AG10803 (cell line): ENCODE measurements around the gene CENPM.

Experiments used
- DNase-seq: peaks from one replicate; pipeline ENCODE4 v3.0.0; 2010; ENCODE audit warnings: low read depth
- H3K4me3 ChIP-seq: 2 replicates; pipeline ENCODE4 v1.5.1; 2011; ENCODE audit warnings: mild to moderate bottlenecking, low read length, control low read depth
- TF ChIP-seq, protein P1 (sequence below): conservative IDR thresholded peaks from 2 replicates; pipeline ENCODE4 v1.5.1; 2011; ENCODE audit warnings: mild to moderate bottlenecking, low read length, control low read depth, inconsistent platforms

CENPM gene

DNA sequence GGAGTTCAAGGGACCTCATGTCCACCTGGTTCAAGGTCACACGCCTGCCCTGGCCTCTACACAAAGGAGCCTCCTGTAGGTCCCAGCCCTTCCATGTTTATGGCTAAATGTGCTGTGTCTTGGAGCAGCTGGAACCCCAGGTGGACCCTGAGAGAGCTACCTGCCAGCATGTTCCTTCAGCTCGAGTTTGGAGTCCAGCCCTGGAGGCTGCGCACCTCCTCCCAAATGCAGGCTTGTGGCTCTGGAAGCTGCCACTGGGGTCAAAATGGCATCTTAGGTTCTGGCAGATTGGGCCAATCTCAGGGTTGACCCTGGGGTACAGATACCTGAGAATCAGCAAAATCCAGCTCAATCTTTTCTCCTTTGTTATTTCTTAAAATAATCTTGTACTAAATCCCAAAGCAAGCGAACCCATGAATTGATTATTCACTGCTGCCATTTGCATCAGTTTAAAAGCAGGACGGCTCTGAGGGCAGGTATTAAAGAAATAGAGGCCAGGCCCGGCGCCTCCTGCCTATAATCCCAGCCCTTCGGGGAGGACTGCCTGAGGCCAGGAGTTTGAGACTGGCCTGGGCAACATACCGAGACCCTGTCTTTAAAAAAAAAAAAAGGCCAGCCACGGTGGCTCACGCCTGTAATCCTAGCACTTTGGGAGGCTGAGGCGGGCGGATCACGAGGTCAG, 23.2 kb downstream of the CENPM start:
- no peak for DNase-seq
- TF ChIP-seq, protein P1, sequence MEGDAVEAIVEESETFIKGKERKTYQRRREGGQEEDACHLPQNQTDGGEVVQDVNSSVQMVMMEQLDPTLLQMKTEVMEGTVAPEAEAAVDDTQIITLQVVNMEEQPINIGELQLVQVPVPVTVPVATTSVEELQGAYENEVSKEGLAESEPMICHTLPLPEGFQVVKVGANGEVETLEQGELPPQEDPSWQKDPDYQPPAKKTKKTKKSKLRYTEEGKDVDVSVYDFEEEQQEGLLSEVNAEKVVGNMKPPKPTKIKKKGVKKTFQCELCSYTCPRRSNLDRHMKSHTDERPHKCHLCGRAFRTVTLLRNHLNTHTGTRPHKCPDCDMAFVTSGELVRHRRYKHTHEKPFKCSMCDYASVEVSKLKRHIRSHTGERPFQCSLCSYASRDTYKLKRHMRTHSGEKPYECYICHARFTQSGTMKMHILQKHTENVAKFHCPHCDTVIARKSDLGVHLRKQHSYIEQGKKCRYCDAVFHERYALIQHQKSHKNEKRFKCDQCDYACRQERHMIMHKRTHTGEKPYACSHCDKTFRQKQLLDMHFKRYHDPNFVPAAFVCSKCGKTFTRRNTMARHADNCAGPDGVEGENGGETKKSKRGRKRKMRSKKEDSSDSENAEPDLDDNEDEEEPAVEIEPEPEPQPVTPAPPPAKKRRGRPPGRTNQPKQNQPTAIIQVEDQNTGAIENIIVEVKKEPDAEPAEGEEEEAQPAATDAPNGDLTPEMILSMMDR, result no peak
- H3K4me3 ChIP-seq, result no peak overlapping the region

DNA sequence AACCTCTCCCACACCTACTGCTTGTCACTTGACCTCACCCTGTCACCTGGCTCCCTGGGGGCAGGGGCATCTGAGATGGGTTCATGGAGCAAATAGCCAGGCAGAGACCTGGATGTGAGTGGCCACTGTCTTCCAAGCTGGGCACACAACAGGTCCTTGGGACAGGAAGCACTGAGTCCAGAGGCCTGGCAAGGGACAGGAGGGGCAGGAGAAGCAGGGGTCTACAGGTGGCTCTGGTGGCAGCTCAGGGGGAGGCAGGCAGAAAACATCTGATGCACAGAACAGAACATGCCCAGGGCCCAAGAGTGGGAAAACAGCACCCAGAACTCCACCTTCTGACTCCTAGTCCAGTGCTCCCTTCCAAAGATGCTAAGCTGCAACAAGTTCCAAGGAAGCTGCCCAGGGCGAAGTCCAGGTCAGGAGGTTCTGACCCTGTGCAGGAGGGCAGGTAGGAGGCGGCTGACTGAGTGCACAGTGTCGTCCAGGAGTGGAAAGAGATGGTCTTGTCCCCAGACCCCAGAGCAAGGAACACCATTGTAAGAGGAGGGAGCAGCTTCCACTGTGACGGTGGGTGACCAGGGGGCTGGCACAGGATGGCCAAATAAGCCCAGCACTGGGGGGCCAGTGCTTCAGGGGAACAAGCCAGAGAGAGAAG, 23.9 kb downstream of the CENPM start:
- DNase-seq, result no peak
- TF ChIP-seq, protein P1, result no peak
- H3K4me3 ChIP-seq, result no peak overlapping the region

DNA sequence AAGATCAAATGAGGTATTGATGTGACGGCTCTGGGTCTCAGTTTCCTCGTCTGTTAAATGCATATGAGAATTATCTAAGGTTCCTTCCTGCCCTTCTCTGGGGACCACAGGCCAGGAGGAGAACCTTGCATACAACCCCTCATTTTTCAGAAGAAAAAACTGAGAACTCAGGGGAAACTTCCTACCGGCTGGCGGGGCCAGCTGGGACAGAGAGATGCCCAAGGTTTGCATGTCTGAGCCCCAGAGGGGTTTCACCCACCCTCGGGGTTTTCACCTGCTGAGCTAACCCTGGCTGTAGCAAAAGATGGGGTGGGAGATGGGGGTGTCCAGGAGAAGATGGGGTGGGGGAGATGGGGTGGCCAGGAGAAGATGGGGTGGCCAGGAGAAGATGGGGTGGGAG, 24.6 kb downstream of the CENPM start:
- H3K4me3 ChIP-seq, result no peak overlapping the region
- TF ChIP-seq, protein P1, result no peak
- no peak for DNase-seq

DNA sequence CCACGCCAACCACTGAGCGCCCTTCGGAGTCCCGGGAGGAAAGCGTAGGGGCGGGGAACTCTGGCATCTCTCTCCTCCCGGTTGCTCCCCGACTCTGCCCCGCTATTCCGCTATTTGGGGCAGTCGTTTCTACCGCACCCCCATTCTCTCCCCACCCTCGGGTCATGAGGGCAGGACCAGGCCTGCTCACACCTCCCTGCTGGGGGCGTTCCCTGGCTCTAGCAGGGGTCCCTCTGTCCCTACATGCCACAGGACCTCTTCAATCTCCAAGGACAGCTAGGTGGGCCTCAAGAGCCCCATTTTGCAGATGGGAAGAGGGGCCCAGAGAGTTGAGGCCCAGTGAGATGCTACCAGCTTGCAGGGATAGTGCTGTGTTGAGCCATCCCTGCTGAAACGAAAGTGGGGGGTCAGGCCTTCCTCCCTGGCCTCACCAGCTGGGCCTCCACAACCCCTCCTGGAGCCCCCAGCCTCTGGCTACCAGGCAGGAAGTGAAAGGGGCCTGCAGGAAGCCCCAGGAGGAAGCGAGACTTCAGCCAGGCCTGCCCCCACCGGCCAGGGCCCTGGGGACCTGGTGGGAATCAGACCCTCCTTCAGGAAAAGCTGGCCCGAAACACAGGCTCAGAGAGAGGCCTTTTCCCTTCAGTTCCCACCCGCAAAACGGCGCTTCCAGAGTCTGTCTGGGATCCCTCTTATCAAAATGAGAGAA, 26.5 kb downstream of the CENPM start:
- TF ChIP-seq, protein P1, result no peak
- DNase-seq, result no peak
- no peak overlapping the region for H3K4me3 ChIP-seq

DNA sequence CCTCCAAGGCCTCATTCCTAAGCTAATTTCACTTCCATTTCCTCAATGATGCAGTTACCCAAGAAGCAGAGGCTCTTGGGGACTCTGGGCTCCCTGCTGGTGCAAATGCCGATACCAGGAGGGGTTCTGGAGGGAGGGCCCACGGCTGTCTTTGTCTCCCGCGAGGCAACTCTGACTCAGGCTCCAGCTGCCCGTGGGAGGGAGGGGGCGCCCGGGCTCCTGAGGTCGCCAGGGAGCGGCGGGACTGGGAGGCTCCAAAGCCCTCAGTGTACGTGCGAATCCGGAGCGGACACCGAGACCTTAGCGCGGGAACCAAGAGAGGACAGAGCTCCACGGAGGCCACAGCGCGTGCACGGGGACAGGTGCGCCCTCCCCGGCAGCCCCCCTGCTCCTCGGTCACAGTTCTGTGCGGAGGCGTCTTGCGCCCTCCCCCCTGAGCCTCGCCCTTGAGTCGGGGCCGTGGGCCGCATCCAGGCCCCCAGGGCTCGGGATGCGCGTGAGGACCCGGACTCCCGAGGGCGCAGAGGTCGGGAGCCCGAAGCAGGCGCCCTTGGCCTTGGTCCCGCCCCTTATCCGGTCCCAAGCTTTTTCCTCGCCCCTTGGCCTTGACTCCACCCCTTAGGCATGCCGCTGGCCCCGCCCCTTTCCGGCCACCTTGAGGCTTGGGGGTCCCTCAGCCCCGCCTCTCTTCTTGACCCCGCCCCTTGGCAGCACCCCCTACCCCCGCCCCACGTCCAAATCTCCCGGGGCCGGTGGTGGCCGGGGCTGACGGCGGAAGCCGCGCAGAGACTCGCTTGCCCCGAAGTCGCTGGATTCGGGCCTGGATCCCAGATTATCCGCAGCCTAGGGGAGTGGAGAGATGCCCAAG, 27.4 kb downstream of the CENPM start:
- TF ChIP-seq, protein P1, result no peak
- H3K4me3 ChIP-seq, result peak overlapping the region; percentile 53
- DNase-seq, result peak; percentile 42

DNA sequence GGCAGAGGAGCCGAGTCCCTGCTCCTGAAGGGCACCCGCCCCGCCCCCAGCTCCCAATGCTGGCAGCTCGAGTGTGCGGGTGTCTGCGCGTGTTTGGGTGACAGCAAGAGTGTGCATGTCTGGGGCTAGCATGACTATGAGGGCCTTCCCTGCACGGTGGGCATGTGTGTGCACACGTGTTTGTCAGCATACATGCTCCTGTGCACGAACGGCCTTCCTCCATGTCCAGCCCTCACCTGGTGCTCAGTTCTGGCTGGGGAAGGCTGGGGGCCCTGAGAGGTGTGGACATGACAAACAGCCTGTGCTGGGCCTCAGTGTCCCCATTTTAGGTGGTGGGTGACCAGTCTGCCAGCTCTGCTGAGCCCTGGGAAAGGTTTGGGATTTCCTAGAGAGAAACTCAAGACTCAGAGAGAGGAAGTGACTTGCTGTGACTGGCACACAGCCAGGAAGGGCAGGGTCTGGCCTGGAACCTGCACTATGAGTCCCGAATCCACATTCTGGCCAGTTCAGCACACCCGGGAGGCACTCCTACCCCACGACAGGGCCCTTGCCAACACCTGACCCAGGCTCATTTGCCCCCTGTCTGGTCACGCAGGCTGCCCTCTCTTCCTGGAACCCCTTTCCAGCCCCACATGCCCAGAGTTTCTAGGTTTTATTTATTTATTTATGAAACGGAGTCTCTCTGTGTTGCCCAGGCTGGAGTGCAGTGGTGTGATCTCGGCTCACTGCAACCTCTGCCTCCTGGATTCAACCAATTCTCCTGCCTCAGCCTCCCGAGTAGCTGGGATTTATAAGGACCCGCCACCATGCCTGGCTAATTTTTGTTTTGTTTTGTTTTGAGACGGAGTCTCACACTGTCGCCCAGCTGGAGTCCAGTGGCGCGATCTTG, 28.8 kb downstream of the CENPM start:
- H3K4me3 ChIP-seq, result no peak overlapping the region
- DNase-seq, result peak; percentile 25

More for the DNA sequence above, 28.8 kb downstream of the CENPM start:
- TF ChIP-seq, protein P1, result no peak
